IMR-90 (cell line): ENCODE data around the gene DUSP28. TPM values are rescaled to one million over a fixed set of nuclear protein-coding genes. Genes with fewer than 3 reads are reported as not detected.
A peak's percentile ranks its signal among the peaks of the same experiment; 100 is the strongest.

Experiments
- ATAC-seq: fragments of 200-7000 bp; cut with Tn5 transposase; 2 replicates; pipeline ENCODE4 v1.9.1; 2020; ENCODE audit warnings: low read depth, mild to moderate bottlenecking, moderate library complexity
- BruUV-seq: library from RNA; stranded (reverse); fragments of 400-500 nt; replicated peaks from 2 replicates; lab custom pipeline; 2021; lab: Mats Ljungman, UMichigan
- CTCF ChIA-PET: fragments of 300-600 bp; formaldehyde crosslinking; extraction: SDS; loops from one replicate; lab custom pipeline; 2021; ENCODE audit warnings: antibody characterized with exemption; lab: Yijun Ruan, JAX
- POLR2A ChIA-PET: fragments of 300-600 bp; sonication (Branson Sonifier 250); formaldehyde crosslinking; loops from one replicate; lab custom pipeline; 2022; ENCODE audit warnings: antibody characterized with exemption; ENCODE audit not compliant: unreplicated experiment; lab: Charles Lee
- DNase-seq: peaks from one replicate; pipeline ENCODE4 v3.0.0; 2013
- H2AFZ ChIP-seq: replicated peaks from 2 replicates; pipeline ENCODE3; 2013; ENCODE audit warnings: low read length, mild to moderate bottlenecking; ENCODE audit not compliant: poor library complexity
- H2AK5ac ChIP-seq: 2 replicates; pipeline ENCODE4 v1.6.1; 2013; ENCODE audit warnings: low read depth, low read length, inconsistent platforms
- H2AK9ac ChIP-seq: replicated peaks from 2 replicates; pipeline ENCODE3; 2013; ENCODE audit warnings: mild to moderate bottlenecking, low read depth, low read length, moderate library complexity; ENCODE audit not compliant: poor library complexity
- H2BK120ac ChIP-seq: 2 replicates; pipeline ENCODE4 v1.6.1; 2013; ENCODE audit warnings: low read depth, low read length, inconsistent platforms
- H2BK15ac ChIP-seq: 3 replicates; pipeline ENCODE4 v1.6.1; 2013; ENCODE audit warnings: low read depth, low read length, inconsistent platforms
- H2BK20ac ChIP-seq: 2 replicates; pipeline ENCODE4 v1.6.1; 2013; ENCODE audit warnings: low read depth, mild to moderate bottlenecking, inconsistent platforms, low read length, moderate library complexity
- H2BK5ac ChIP-seq: 2 replicates; pipeline ENCODE4 v1.6.1; 2013; ENCODE audit warnings: mild to moderate bottlenecking, low read depth, low read length, inconsistent platforms; ENCODE audit not compliant: poor library complexity, severe bottlenecking
- H3K14ac ChIP-seq: replicated peaks from 2 replicates; pipeline ENCODE4 v1.6.1; 2013; ENCODE audit warnings: low read depth, low read length, inconsistent platforms
- H3K18ac ChIP-seq: 2 replicates; pipeline ENCODE4 v1.6.1; 2013; ENCODE audit warnings: low read depth, low read length, control low read depth
- H3K23ac ChIP-seq: 2 replicates; pipeline ENCODE4 v1.6.1; 2013; ENCODE audit warnings: low read depth, low read length, inconsistent platforms
- H3K27ac ChIP-seq: 2 replicates; pipeline ENCODE4 v1.5.1; 2013; ENCODE audit warnings: mild to moderate bottlenecking, control low read depth, low read length; ENCODE audit not compliant: insufficient read depth
- H3K27me3 ChIP-seq: 2 replicates; pipeline ENCODE4 v1.6.1; 2013; ENCODE audit warnings: low read length; ENCODE audit not compliant: control insufficient read depth, insufficient read depth
- H3K36me3 ChIP-seq: 2 replicates; pipeline ENCODE4 v1.6.1; 2013; ENCODE audit warnings: low read length, mixed read lengths; ENCODE audit not compliant: control insufficient read depth, insufficient read depth
- H3K4ac ChIP-seq: 2 replicates; pipeline ENCODE4 v1.6.1; 2013; ENCODE audit warnings: low read depth, low read length, inconsistent platforms
- H3K4me1 ChIP-seq: 2 replicates; pipeline ENCODE4 v1.6.1; 2013; ENCODE audit warnings: low read length, mixed read lengths; ENCODE audit not compliant: control insufficient read depth, insufficient read depth
- H3K4me2 ChIP-seq: 2 replicates; pipeline ENCODE4 v1.6.1; 2013; ENCODE audit warnings: low read depth, mild to moderate bottlenecking, control low read depth, low read length, moderate library complexity
- H3K4me3 ChIP-seq: 2 replicates; pipeline ENCODE4 v1.5.1; 2013; ENCODE audit warnings: low read depth, mild to moderate bottlenecking, control low read depth, low read length, moderate library complexity; ENCODE audit not compliant: insufficient read depth
- H3K56ac ChIP-seq: 2 replicates; pipeline ENCODE4 v1.6.1; 2013; ENCODE audit warnings: low read length, inconsistent platforms; ENCODE audit not compliant: insufficient read depth; ENCODE audit errors: extremely low read depth
- H3K79me1 ChIP-seq, 2 experiments: 2 replicates each; pipeline ENCODE4 v1.6.1; 2013; ENCODE audit warnings: low read length in 2 of 2, inconsistent platforms in 1 of 2, low read depth in 1 of 2
- H3K9ac ChIP-seq: 2 replicates; pipeline ENCODE4 v1.6.1; 2013; ENCODE audit warnings: low read depth, low read length, control low read depth
- H3K9me1 ChIP-seq: 2 replicates; pipeline ENCODE4 v1.6.1; 2013; ENCODE audit warnings: low read length, inconsistent platforms; ENCODE audit not compliant: insufficient read depth
- H3K9me3 ChIP-seq: 2 replicates; pipeline ENCODE4 v1.6.1; 2013; ENCODE audit warnings: low read length; ENCODE audit not compliant: control insufficient read depth, insufficient read depth
- H4K20me1 ChIP-seq: 2 replicates; pipeline ENCODE4 v1.6.1; 2013; ENCODE audit warnings: low read length, inconsistent platforms; ENCODE audit not compliant: insufficient read depth
- H4K5ac ChIP-seq: 2 replicates; pipeline ENCODE4 v1.6.1; 2013; ENCODE audit warnings: mild to moderate bottlenecking, low read depth, low read length, control low read depth
- H4K8ac ChIP-seq, 2 experiments: 2 replicates each; pipeline ENCODE4 v1.6.1; 2013; ENCODE audit warnings: low read depth in 2 of 2, low read length in 2 of 2, control low read depth in 1 of 2, inconsistent platforms in 1 of 2
- H4K91ac ChIP-seq: 2 replicates; pipeline ENCODE4 v1.6.1; 2013; ENCODE audit warnings: low read depth, low read length, inconsistent platforms; ENCODE audit not compliant: insufficient read depth
- BHLHE40 ChIP-seq: fragments of 150-350 bp; IDR thresholded peaks from 2 replicates; pipeline ENCODE4 v1.6.1; 2016; ENCODE audit warnings: mild to moderate bottlenecking, low read depth, low read length
- CHD1 ChIP-seq: IDR thresholded peaks from 2 replicates; pipeline ENCODE4 v1.6.1; 2012; ENCODE audit warnings: low read depth, low read length, improper control_type of control experiment
- ELK1 ChIP-seq: fragments of 150-350 bp; IDR thresholded peaks from 2 replicates; pipeline ENCODE4 v1.6.1; 2016; ENCODE audit warnings: low read depth, mild to moderate bottlenecking, low read length, moderate library complexity, borderline replicate concordance
- FOS ChIP-seq: fragments of 150-350 bp; IDR thresholded peaks from 2 replicates; pipeline ENCODE4 v1.6.1; 2016; ENCODE audit warnings: low read depth, low read length
- MAFK ChIP-seq: IDR thresholded peaks from 2 replicates; pipeline ENCODE4 v1.6.1; 2012; ENCODE audit warnings: low read depth, low read length, improper control_type of control experiment
- MAZ ChIP-seq: IDR thresholded peaks from 2 replicates; pipeline ENCODE4 v1.6.1; 2012; ENCODE audit warnings: low read depth, mild to moderate bottlenecking, low read length, improper control_type of control experiment, moderate library complexity, borderline replicate concordance
- MXI1 ChIP-seq: IDR thresholded peaks from 2 replicates; pipeline ENCODE4 v1.6.1; 2012; ENCODE audit warnings: low read depth, mild to moderate bottlenecking, low read length, moderate library complexity, borderline replicate concordance
- POLR2A ChIP-seq: IDR thresholded peaks from 2 replicates; pipeline ENCODE4 v1.6.1; 2012; ENCODE audit warnings: mild to moderate bottlenecking, low read depth, low read length
- RAD21 ChIP-seq: IDR thresholded peaks from 2 replicates; pipeline ENCODE4 v1.6.1; 2012; ENCODE audit warnings: low read length, improper control_type of control experiment
- WGBS, 2 experiments: methylation state at CpG; one replicate each; pipeline versions ENCODE4 v1.1.5 to v1.1.7; 2013; ENCODE audit warnings: missing lambda C conversion rate in 2 of 2; ENCODE audit not compliant: insufficient read length in 1 of 2; ENCODE audit errors: extremely low coverage in 2 of 2; 5-methylcytosine and 5-hydroxymethylcytosine counted together
- dilution Hi-C: fragments of 300-500 bp; cut with HindIII; formaldehyde crosslinking; loops from one replicate; pipeline ENCODE4 v1.14.3; 2018; ENCODE audit warnings: low sequenced_read_pairs; ENCODE audit not compliant: unreplicated experiment
- in situ Hi-C: fragments of 300-500 bp; cut with MboI; formaldehyde crosslinking; loops from 3 replicates; pipeline ENCODE4 v1.14.3; 2019; ENCODE audit warnings: low sequenced_read_pairs, inconsistent platforms, mixed read lengths
- intact Hi-C: fragments of 100-400 bp; cut with micrococcal nuclease; formaldehyde crosslinking; loops from 2 replicates; pipeline ENCODE4 v1.10.0; 2022
- polyA plus RNA-seq, 3 experiments: library from polyadenylated mRNA; depleted of rRNA; stranded (reverse); fragments of >200 nt; gene quantifications; 2 replicates each; pipeline ENCODE4 v1.2.3, GENCODE V29; 2012; ENCODE audit warnings: low replicate concordance in 1 of 3
- total RNA-seq: library from RNA; depleted of rRNA; stranded (reverse); fragments of >200 nt; gene quantifications from 2 replicates; pipeline ENCODE4 v1.2.3, GENCODE V29; 2012

The DUSP28 gene
- total and polyA plus RNA-seq, 2 of the 4 experiments (the other 2 are of a cell fraction): 1.1 to 3.3 TPM

GRCh38 chr2:240585101-240585500, 24.9 kb downstream of the DUSP28 start:
- Histone ChIP-seq H2BK20ac (no peak overlapping the region), H2BK120ac (no peak overlapping the region), H3K56ac (no peak overlapping the region), H3K23ac (no peak overlapping the region), H2AK5ac (0 out of 2 replicates have a peak overlapping the region, but pooled peaks have one; percentile 78), H4K91ac (no peak overlapping the region), H3K27me3 (no peaks in the 10 kb centered on the region), H3K18ac (no peak overlapping the region), H3K9me1 (peaks cover 28% of the 10 kb centered on the region), H3K9ac (peak overlapping the region; percentile 90), H3K9me3 (peaks cover 2% of the 10 kb centered on the region; the same call in 1 of the 2 replicates), H2BK5ac (no peak overlapping the region), H4K8ac (peak overlapping the region; percentile 15 to 85; a peak in 2 of 4 replicates), H3K4me2 (peak overlapping the region; percentile 95), H4K5ac (no peak overlapping the region), H3K14ac (no peak overlapping the region), H3K4me1 (peaks cover 18% of the 10 kb centered on the region), H2BK15ac (no peak overlapping the region), H2AFZ (peak overlapping the region; percentile 10), H3K79me1 (peaks cover 32 to 75% of the 10 kb centered on the region in 2 experiments), H3K4ac (no peak overlapping the region), H3K27ac (no peak overlapping the region), H3K36me3 (peaks cover 7% of the 10 kb centered on the region), H2AK9ac (peak overlapping the region; percentile 37), H3K4me3 (peak overlapping the region; percentile 81), H4K20me1 (peaks cover 21% of the 10 kb centered on the region)
- WGBS, 2 experiments: 93% methylated on average over 3 of the region's 6 CpGs; no CpG with 5 or more reads in 1 of the 2 experiments
- no TSS peak for BruUV-seq
- no peak for ATAC-seq
- intact Hi-C loops: no loop called here
- in situ Hi-C loops: no loop called here
- dilution Hi-C loops: no loop called here
- POLR2A ChIA-PET: no interaction called here
- CTCF ChIA-PET: no interaction called here
- TF ChIP-seq ELK1 (no peak), BHLHE40 (no peak), POLR2A (no peak), FOS (no peak), MAFK (no peak), MAZ (no peak), MXI1 (no peak), RAD21 (no peak), CHD1 (no peak)
- DNase-seq: no peak
